ENCODE measurements around the gene LRP4. TPM values are rescaled to one million over a fixed set of nuclear protein-coding genes. Genes with fewer than 3 reads are reported as not detected.
A peak's percentile ranks its signal among the peaks of the same experiment; 100 is the strongest.

The LRP4 gene
- polyA plus RNA-seq, 3 donors: 28.3 to 34.6 (median 31.5) TPM

- DNase-seq: no peak
These were observed 61.6 kb downstream of the LRP4 start for GRCh38 chr11:46856605-46857343.

- no peak for DNase-seq
These were observed 62.5 kb downstream of the LRP4 start for GRCh38 chr11:46855863-46856262.

GRCh38 chr11:46855167-46855566 is 63.2 kb downstream of the LRP4 start:
- no peak for DNase-seq

- no peak for DNase-seq
These were observed 67.4 kb downstream of the LRP4 start for GRCh38 chr11:46850829-46851380.

- DNase-seq: no peak
These were observed 68.7 kb downstream of the LRP4 start for GRCh38 chr11:46849631-46850030.

GRCh38 chr11:46846510-46846830 is 71.9 kb downstream of the LRP4 start:
- DNase-seq: no peak

- peak; percentile 92 for DNase-seq
These were observed 72.4 kb downstream of the LRP4 start, which contains the start of gene CKAP5 for GRCh38 chr11:46845740-46846509. Gene CKAP5, minus strand, starts transcription at chr11:46846280. Its CDS starts 25,049 bp downstream, at chr11:46821231.

- DNase-seq: no peak
These were observed 73.0 kb downstream of the LRP4 start for GRCh38 chr11:46845440-46845739.

- DNase-seq: no peak
These were observed 78.2 kb downstream of the LRP4 start for GRCh38 chr11:46840116-46840515.

- no peak for DNase-seq
These were observed 79.8 kb downstream of the LRP4 start for GRCh38 chr11:46838501-46838900.

GRCh38 chr11:46837860-46838259 is 80.5 kb downstream of the LRP4 start:
- DNase-seq: no peak

- DNase-seq: no peak
These were observed 81.5 kb downstream of the LRP4 start for GRCh38 chr11:46836870-46837269.

- DNase-seq: no peak
These were observed 81.9 kb downstream of the LRP4 start for GRCh38 chr11:46836431-46836830.

- no peak for DNase-seq
These were observed 82.5 kb downstream of the LRP4 start for GRCh38 chr11:46835897-46836296.

- DNase-seq: no peak
These were observed 83.5 kb downstream of the LRP4 start for GRCh38 chr11:46834821-46835220.

GRCh38 chr11:46832511-46833214 is 85.7 kb downstream of the LRP4 start:
- DNase-seq: no peak

GRCh38 chr11:46827995-46828394 is 90.4 kb downstream of the LRP4 start:
- no peak for DNase-seq

GRCh38 chr11:46826310-46827044 is 91.9 kb downstream of the LRP4 start:
- DNase-seq: peak; percentile 69

- no peak for DNase-seq
These were observed 109.4 kb downstream of the LRP4 start for GRCh38 chr11:46808799-46809431.

Data from renal pelvis (tissue), 4 donors.